Retinal pigment epithelial cell (primary cell): ENCODE results near the gene PHC2.

Experiments used
- DNase-seq: peaks from one replicate; pipeline ENCODE4 v3.0.0-alpha.2; 2010; ENCODE audit warnings: low read depth
- H3K4me3 ChIP-seq: 2 replicates; pipeline ENCODE4 v1.5.1; 2011; ENCODE audit warnings: mild to moderate bottlenecking, low read length, control low read depth, moderate library complexity
- TF ChIP-seq, protein P1 (sequence below): conservative IDR thresholded peaks from 2 replicates; pipeline ENCODE4 v1.5.1; 2011; ENCODE audit warnings: low read depth, low read length, control low read depth, inconsistent platforms

Gene PHC2

DNA sequence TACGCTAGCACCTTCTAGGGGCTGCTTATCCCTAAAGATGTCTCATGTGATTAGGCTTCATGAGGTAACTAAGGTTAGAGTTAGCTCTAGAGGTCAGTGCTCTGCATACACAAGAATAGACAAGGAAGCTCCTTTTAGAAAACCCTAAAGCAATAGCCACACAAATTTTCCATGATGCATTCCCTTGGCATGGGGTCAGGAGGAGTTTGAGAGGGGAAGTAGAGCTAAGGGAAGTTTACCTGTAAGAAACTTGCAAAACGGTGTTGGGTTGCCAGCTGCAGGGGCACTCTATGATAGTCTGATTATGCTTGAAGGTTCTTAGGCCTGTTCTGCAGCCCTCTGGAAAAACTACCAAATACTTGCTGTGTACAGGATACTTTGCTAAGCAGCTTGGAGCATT is 71.0 kb downstream of the PHC2 start:
- TF ChIP-seq, protein P1, sequence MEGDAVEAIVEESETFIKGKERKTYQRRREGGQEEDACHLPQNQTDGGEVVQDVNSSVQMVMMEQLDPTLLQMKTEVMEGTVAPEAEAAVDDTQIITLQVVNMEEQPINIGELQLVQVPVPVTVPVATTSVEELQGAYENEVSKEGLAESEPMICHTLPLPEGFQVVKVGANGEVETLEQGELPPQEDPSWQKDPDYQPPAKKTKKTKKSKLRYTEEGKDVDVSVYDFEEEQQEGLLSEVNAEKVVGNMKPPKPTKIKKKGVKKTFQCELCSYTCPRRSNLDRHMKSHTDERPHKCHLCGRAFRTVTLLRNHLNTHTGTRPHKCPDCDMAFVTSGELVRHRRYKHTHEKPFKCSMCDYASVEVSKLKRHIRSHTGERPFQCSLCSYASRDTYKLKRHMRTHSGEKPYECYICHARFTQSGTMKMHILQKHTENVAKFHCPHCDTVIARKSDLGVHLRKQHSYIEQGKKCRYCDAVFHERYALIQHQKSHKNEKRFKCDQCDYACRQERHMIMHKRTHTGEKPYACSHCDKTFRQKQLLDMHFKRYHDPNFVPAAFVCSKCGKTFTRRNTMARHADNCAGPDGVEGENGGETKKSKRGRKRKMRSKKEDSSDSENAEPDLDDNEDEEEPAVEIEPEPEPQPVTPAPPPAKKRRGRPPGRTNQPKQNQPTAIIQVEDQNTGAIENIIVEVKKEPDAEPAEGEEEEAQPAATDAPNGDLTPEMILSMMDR, result no peak
- DNase-seq, result no peak
- no peak overlapping the region for H3K4me3 ChIP-seq

DNA sequence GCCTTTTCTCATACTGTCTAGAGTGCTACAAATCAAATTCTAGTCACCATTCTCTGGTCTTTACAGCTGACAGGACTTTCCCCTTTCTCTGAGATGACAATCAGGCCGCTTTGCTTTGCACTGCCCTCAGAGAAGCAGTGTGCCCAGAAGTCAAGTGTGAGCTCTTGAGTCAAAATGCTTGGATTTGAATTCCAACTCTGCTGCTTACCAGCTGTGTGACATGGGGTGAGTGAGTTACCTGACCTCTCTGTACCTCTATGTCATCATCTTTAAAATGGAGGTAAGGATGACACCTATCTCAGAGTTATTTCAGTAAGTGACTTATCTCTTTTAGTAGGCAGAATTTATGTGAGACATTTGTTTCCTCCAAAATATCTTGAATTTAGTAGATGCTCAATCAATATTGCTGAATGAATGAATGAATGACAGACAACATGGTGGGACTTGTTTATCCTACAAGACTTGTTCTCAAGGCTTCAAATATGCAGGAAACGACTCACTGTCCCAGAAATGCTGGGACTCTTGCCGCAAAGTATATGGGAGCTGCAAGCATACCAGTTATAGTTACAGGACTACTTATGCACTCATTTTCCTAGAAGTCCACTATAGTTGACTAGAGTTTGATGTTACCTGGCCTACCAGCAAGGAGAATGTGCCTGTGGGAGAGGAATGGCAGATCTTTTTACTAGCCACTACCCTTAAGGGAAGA is 71.9 kb downstream of the PHC2 start:
- TF ChIP-seq, protein P1, result no peak
- H3K4me3 ChIP-seq, result no peak overlapping the region
- no peak for DNase-seq

DNA sequence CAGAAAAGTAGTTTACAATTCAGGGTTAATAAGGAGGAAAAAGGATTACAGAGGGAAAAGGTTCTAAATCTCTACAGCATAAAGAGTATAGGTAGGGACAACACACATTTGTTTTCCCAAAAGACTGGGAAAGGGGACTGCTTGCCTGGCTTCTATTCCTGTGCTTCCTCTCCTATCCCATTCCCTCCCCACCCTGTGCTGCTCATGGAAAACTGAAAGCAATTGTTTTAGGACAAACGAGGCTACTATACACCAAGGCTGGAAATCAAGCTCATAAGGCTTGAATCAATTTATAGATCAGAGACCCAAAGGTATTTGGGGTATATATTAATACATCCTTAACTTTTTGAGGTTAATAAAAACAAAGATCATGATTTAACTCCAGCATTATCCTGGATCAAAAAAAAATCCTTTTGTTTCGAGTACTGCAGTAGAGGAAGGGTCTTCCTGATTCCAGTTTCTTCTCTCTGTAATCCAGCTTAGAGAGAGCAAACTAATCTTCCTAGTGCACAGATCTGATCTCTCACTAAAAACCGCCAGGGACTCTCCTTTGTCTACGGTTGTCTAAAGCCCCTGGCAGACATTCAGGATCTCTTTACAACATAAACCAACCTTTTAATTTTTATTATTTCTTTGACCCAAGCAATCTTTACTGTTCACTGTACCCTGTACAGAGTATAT is 72.6 kb downstream of the PHC2 start:
- TF ChIP-seq, protein P1, result no peak

DNA sequence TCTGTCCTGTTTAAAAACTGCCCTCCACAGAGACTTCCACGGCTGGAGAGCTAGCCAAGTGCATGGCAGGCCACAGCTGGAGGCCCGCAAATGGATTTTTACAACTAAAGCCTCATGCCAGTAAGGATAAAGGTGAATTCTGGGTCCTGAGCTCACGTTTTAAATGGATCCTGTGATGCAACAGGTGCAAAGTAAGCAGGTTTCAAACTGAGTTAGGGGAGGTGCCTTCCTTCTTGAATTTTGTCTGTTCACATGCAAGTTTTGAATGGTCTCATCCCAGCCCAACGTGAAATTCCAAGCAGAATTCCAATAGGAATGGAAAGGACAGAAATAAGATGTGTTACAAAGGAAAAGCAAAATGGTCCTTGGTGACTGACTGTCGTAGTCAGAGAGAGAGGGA is 73.8 kb downstream of the PHC2 start:
- DNase-seq, result no peak
- TF ChIP-seq, protein P1, result no peak
- no peak overlapping the region for H3K4me3 ChIP-seq

More for the DNA sequence above, 72.6 kb downstream of the PHC2 start:
- DNase-seq, result no peak
- no peak overlapping the region for H3K4me3 ChIP-seq

DNA sequence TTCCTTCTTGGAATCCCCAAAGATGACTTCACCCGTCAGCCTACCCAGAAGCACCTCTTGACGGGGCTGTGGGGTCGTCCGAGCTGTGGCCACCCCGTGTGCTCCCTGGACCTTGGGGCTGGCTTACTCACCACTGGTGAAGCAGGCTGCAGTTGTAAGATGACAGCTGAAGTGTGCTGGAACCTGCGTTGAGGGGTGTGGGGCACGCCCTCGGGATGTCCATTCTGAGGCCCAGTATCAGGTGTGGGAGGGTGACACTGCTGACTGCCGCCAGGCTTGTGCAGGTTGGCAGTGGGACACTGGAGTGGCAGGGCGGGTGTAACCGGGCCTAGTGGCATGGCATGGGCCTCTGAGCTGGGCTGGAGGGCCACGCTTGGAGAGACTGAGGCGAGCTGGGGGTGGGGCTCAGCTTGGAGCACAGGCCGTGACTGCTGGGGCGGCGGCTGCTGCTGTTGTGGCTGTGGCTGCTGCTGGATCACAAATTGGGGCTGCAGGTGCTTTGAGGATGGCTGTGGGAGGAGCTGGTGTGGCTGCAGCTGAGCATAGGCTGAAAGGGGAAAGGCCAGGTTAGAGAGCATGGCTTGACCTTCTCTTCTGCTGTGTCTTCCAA is 76.1 kb downstream of the PHC2 start:
- no peak overlapping the region for H3K4me3 ChIP-seq
- no peak for DNase-seq
- TF ChIP-seq, protein P1, result no peak

DNA sequence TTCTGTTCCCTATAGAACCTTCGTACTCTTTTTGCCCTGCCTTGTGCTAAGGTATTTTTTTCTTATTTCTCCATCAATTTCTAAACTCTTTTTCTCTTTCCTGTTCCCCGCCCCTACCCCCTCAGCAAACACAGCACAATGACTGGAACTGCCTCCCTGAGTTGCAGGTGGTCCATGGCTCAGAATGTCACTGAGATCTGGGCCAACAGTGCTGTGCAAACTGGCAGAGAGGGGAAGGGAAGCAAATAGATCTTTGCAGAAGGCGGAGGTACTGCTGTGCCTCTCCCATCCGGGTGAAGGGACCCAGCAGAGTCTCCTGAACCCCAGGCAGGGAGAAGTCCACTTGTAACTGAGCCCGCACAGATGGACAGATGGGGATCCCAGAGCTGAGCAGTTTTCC is 77.4 kb downstream of the PHC2 start:
- H3K4me3 ChIP-seq, result no peak overlapping the region
- TF ChIP-seq, protein P1, result no peak
- DNase-seq, result no peak

DNA sequence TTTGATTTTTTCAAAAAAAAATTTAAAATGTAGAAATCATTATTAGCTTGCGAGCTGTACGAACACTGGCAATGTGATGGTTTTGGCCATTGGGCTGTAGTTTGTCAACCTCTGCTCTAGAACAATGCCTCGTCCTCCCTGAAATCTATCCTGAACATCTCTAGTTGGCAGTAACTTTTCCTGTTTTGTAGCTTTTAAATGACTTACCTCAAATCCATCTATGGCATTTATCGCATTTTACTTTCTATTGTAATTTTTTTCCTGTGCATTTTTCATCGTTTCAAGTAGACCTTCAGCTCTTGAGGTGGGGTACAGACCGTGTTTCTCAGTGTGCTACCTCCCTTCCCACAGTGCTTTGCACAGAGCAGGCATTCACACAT is 79.6 kb downstream of the PHC2 start:
- TF ChIP-seq, protein P1, result no peak
- no peak overlapping the region for H3K4me3 ChIP-seq
- DNase-seq, result no peak
